ENCODE results near the gene ARV1. TPM values are rescaled to one million over a fixed set of nuclear protein-coding genes. Genes with fewer than 3 reads are reported as not detected.

The ARV1 gene
- 18.9 and 20.2 TPM in 2 replicates for total RNA-seq

DNA sequence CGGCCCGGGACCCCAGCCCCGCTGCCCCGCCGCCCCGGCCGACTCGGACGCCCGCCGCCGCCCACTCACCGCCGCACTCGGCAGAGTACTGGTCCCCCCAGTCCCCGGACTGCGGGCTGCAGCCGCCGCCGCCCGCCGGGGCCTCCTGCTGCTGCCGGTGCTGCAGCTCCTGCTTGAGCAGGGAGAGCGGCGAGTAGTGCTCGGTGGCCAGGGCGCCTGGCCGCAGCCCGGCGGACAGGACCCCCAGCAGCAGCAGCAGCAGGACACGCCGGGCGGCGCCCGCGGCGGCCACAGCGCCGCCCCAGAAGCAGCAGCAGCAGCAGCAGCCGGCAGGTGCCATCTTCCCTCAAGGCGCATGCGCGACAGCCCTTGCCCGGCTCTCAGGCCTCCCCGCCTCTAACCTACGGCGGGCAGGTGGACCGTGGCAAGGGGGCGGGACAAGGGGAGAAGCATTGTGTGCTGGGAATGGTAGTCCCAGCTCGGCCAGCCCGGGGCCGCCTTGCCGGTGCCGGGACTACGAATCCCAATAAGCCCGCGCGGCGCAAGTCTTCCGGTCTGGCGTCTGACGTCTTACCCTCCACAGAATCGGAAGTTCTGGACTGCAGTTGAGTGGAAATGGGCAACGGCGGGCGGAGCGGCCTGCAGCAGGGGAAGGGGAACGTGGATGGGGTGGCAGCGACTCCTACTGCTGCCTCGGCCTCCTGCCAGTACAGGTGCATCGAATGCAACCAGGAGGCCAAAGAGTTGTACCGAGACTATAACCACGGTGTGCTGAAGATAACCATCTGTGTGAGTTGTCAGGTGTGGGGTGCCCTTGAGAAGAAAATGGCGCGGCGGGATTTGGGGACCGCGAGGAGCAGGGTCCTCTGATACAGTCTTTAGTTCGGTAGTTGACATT, at the start of gene ARV1, which contains the start of gene TTC13:
ARV1 (plus strand) TSS at position 604 of the 898 bp plus-strand sequence; CDS start at position 616, 12 bp downstream.
TTC13 (minus strand) TSS at position 371 of the 898 bp plus-strand sequence; CDS start at position 340, 31 bp downstream.

DNA sequence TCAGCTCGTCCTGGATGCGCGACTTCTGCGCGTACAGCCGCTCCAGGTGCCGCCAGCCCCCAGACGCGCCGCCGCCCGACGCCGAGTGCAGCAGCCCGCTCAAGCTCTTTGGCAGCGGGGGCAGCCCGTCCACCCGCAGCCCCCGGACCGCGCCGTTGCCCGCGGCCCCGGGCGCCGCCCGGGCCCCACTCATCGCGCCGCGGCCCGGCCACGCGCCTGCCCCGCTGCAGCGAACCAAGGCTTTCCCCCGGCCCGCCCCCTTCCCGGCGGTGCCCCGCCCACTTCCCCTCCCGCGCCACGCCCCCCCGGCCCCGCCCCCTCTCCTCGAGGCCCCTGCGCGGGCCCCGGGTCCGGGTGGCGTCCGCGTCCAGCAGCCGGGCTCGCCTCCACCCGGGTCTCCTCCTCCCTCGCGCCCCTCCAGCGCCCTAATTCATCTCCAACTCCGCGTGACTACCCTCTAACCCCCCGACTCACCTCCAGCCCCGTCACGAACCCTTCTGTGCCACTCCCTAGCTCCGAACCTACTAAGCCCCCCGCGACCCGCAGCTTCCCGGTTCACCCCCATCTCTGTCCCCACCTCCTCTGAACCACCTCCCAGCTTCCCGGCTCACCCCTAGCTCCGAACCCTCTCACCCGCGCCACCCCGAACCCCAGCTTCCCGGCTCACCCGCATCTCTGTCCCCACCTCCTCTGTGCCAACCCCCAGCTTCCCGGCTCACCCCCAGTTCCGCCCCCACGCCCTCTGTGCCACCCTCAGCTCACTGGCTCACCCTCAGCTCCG, 61.3 kb downstream of the ARV1 start, which contains the start of gene FAM89A:
FAM89A (minus strand) TSS at position 236 of the 781 bp plus-strand sequence; CDS start at position 193, 43 bp downstream.

Other genes with a start within 250 kb of the ARV1 start
- not detected in 2 replicates for gene CAPN9, start 231.7 kb upstream of the ARV1 start, total RNA-seq
- gene C1orf198, start 110.6 kb upstream of the ARV1 start, total RNA-seq = 51.7 and 80.5 TPM in 2 replicates
- gene TTC13, start 233 bp upstream of the ARV1 start, total RNA-seq = 12.3 and 15.4 TPM in 2 replicates
- 8.6 and 8.8 TPM in 2 replicates for gene FAM89A, start 61.2 kb downstream of the ARV1 start, total RNA-seq
- under 0.01 and 0.22 TPM in 2 replicates for gene TRIM67, start 183.0 kb downstream of the ARV1 start, total RNA-seq

Measured in articular chondrocyte of knee joint (primary cell).